AG20443 (cell line): ENCODE results near the gene MAPRE3.

ENCODE experiments used
- DNase-seq: peaks from one replicate; pipeline ENCODE4 v3.0.0; 2012; ENCODE audit warnings: low spot score, mixed read lengths

Gene MAPRE3

DNA sequence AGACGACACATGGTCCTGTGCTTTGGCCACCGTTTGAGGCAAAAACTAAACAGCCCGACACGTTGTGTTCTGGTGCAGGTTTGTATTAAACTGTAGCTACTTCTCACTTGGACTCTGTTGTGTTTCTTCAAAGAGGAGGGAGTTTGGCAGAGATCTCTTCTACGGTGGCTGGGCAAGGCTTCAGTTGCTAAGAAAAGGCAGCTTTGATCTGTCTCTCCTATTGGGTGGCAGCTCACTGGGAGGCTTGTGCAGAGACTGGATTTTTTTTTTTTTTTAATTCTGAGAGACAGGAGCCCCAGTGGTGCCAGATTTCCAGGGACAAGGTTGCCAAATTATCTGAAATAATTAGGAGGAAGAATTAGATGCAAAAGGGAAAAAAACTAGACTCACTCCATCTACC lies 20.2 kb upstream of the MAPRE3 start:
- no peak for DNase-seq

DNA sequence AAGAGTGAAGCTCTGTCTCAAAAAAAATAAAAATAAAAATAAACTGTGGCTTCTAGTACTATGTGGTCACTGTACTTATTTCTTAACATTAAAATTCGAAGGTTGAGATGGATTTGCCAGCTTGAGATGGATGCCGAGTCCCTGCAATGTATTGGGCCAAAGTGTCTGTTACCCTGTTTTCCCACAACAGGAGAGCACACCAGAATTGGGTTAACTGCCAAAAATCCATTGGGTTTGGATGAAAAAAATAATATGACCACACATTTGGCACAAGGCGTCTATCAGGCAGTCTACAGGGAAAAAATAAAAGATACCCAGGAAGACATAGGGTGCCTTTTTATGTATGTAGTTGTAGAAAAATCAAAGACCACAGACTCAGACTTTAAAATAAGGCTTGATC lies 19.2 kb upstream of the MAPRE3 start:
- DNase-seq: no peak

DNA sequence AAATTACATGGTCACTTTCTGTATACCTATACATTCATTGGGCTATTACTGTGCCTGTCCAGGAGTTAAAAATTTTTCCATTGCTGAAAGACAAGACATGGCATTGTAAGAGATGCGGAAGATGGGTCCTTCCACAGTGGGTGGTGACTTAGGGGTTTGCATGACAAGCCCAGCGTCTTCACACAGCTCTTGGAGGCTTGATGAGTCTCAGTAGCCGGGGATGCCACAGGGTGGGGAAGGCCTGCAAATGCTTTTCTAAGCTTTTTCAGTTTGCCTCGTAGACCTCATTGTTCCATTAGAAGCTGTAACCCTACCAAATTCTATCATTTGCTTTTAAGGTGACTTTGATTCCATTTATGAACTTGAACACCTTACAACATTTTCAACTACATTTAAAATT lies 18.1 kb upstream of the MAPRE3 start:
- DNase-seq: no peak

DNA sequence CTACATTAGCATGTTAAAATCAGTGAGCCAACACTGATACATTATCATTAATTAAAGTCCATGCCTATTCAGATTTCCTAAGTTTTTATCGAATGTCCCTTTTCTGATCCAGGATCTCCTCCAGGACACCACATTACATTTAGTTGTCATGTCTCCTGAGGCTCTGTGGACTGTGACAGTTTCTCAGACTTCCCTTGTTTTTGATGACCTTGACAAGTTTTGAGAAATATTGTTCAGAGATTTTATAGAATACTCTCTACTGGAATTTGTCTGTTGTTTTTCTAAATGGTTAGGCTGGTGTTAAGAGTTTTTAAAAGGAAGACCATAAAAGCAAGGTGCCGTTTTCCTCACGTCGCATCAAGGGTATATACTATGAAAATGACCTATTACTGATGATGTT lies 16.3 kb upstream of the MAPRE3 start:
- no peak for DNase-seq

DNA sequence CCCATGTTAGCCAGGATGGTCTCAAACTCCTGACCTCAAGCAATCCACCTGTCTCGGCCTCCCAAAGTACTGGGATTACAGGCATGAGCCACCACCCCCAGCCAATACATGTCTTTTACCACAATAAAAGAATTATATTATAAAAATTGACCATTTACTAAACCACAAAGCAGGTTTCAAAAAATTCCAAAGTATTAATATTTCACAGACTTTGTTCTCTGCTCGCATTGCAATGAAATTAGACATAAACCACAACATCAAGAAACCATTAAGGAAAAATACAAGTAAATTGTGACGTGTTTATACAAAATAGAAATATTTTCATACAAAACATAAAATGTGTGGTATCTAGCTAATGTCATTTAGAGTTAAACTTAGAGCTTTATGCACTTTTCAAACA lies 13.4 kb upstream of the MAPRE3 start:
- no peak for DNase-seq

DNA sequence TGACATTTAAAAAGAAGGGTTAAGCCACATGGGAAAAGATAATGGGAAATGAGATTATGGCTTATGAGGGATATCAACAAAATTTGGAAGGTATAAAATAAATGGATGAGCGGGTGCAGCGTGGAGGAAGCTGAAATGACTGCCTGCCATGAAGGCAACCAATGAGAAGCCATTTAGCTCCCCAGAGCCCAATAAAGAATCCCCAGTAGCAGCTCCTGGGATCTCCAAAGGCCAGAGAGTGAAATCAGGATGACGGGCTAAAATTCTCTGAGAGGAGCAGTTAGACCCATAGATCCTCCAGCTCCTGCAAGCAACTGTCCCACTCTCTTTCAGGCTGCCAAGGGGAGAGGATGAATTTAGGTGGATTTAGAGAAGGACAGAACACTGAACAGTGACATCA lies 12.9 kb upstream of the MAPRE3 start:
- DNase-seq: no peak

DNA sequence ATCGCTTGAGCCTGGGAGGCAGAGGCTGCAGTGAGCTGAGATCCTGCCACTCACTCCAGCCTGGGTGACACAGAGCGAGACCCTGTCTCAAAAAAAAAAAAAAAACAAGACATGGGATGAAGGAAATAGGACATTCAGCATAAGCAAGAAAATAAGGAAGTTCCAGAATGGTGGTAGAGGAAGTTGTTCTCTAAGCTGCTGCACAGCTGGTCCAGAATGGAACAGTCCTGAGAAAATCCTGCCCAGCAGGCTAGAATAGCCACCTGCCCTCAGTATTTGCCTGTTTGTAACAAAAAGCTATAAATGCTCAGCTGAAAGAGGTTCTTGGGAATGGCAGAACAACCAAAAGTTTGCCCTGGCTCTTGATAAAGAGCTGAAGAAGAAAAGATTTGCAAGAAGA lies 11.1 kb upstream of the MAPRE3 start:
- no peak for DNase-seq

DNA sequence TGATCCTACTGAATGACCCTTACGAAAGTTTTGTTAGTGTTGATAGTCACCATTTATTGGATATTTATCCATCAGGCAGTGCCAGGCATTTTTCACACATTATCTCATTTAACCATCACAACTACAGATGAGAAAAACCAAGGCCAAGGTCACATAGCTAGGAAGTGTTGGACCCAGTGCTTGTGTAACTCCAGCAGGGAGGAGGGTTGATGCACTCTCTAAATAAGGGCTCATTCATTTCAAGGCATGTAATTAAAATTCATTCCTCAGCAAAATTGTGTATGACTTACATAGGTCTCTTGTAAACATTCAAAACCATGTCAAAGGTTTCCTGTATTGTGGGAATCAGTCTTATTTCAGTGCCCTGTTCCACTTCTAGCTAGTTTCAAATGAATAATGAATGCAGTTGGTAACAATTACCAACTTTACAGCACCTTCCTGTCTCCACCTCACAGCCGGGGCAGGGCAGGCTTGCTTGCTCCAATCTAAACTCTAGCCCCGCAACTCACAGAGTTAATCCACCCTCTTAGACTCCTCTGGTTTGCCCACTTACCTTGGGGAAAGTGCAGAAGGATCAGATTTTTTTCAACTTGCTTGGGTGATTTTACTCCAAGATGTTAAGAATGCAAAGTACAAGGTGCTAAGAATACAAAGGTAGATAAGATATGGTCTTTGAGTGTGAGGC lies 5.8 kb upstream of the MAPRE3 start:
- no peak for DNase-seq

DNA sequence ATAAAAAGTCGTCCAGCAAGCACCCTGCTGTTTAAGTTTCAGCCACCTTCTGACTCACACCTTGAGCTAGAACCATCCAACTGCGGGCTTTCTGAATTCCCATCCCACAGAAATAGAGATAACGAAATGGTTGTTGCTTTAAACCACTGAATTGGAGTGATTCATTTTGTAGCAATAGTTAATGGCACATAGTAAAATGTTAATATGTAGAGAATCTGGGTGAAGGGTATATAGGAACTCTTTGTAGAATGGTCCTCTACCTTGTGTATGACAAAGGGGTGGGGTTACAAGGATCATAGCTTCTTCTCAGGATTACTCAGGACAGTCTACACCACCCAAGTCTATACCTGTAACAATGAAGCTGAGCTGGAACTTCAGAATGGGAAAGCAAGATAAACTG lies 2.4 kb upstream of the MAPRE3 start:
- no peak for DNase-seq

DNA sequence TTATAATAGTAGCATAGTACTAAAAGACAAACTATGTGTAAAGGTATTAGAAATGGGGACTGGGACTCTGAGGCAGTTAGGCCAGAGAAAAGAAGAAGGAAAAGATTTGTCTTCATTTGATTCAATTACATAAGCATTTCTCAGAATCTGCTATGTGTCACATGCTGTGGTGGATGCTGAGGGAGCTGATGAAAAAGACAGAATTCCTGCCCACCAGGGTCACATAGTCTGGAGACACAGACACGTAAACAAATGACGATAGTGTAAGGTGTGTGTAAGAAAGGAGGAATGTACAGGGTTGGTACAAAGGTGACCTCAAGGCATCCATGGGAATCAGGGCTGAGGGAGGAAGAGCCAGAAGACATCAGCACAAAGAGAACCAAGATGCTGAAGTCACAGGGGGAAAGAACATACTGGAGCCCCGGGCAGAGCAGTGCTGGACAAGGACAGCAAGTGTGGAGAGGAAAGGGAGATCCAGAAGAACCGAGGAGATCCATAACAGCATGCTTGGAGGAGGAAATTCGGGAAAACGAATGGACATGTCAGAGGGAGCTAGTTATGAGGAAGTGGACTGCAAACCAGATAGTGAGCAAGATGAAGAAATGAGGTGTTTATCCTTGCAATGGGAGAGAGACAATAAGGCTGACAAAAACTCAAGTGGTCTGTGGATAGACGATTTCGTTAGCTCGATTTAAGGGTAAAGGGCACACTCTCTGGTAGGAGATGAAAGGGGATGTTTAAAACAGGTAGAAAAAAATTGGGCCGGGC lies 1.2 kb upstream of the MAPRE3 start:
- DNase-seq: no peak

DNA sequence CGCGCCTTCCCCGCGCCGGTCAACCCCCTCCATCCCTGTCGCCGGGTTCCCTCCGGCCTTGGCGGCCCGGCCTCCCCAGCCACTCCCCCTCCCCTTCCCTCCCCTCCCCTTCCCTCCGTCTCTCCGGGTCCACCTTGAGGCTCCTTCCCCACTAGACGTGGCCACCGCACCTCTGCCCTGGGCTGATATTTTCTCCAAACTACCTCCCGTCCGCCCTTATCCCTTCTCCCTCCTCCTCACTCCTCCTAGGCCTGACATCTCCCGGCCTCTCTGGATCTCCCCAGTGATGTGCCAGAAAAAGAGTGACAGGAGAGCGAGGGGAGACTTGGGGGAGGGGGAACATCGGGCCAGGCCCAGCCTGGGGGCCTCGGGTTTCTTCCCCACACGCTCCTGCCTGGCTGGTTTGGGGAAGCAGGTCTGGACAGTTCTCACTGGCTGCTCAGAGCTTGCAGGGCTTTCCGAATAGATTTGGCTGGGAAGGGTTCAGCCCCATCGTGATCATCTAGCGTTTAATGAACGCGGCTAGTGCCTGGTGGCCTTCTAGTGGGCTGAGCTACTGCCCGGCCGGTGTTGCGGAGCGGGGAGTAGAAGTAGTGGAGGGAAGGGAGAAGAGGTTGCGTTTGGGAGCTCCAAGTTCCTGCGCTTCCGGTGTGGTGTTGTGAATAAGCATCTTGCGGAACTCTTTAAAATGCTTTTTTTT lies 641 bp downstream of the MAPRE3 start:
- DNase-seq: peak; percentile 36

DNA sequence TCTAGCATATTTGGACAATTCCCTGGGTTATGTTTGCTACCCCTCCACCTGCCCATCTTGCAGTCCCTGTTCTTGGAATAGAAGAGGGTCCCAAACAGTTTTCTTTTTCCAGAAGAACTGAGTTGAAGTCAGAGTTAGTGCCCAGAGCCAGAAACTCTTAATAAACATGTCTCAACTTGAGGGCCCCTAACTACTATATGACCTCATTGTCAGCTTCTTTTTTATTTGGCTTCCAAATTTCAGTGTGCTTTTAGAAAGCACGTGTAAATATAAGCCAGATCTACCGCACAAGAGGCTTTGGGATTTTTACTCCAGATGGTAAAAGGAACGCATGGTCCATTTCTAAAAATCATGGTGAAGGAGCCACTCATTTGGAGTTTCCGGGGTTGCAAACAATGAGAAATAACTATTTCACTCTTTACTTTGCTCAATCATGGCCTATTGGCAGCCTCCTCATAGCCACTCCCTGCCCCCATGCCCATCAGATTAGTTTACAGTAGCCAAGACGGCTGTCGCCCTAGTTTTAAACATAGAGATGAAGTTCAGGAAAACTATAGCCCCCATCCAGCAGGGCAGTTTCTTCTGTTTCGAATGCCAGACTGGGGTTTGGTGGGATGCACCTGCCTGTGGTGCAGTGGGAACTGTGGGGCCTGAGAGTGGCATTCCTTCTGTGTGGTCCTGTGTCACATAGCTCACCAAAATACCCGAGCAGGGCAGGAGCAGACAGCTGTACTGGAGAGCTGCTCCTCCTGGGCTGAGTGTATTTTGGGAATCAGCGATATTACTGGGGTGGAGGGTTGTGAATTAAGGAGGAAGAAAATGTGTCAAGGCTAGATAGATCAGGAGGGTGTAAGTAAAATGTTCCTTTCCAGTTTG lies 1.7 kb downstream of the MAPRE3 start:
- DNase-seq: no peak

DNA sequence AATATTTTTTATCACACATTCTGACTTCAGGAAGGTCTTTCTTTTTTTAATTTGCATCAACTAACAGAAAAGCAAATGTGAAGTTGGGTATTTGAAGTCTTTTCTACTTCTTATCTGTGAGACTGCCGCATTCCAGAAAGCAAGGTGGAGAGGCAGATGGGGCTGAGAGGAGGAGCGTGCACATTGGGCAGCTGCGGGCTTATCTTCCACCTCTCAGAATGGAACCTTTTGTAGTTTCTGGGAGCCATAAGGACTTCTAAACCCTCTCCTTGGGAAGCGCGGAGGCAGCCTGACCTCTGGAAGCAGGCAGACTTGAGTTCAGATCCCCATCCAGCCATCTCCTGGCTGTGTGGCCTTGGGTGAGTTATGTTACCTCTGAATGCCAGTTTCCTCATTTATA lies 3.9 kb downstream of the MAPRE3 start:
- DNase-seq: no peak

DNA sequence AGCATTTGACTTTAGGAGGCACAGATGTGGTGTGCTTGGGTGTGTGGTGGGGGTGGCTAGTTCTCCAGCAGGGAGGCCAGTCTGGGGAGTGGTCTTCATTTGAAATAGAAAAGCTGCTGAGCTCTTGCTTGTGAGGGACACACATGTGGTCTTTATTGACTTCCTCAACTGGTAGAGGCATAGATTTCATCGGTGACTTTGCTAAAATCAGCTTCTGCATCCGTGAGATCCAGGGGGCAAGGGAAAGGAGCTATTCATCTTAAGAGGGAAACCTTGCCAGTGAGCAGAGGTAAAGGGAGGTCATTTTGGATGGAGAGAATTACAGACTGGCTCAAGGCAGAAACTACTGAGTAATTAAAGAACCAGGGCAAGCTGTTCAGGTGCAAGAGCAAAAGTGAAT lies 4.7 kb downstream of the MAPRE3 start:
- DNase-seq: no peak

DNA sequence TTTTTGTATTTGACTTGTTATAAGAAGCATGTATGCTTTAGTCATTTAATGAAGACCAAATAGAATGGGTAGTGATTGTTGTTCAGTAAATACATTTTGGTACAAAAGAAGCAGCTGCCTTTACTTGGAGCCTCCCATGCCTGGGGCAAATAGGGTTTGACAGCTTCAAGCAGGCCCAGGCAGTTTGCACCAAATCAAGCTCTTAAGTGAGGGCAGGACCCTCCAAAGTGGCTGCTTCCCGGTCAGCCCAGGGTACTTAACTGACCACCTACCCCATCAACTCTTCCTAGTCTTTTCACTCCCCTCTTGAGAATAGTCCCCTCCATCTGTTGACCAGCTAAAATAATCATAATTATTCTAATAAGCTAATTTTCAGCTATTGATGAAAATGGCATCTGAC lies 5.2 kb downstream of the MAPRE3 start:
- DNase-seq: no peak

DNA sequence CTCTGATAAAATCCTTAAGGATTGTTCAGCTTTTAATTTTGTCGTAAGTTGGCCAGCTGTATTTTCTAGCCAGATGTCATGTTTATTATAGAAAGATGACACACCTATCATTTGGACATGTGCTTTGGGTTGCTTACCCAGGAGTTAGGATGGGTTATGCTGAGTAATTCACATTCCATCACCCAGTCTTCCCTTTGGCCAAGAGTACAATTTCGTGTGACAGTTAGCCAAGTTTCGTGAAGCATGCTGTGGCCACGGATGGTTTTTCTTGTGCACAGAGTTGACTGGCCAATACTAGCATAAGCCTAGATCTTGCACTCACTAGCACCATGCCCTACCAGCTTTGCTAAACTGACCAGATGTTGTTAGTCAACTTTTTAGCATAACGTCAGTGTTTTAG lies 5.8 kb downstream of the MAPRE3 start:
- peak; percentile 85 for DNase-seq

DNA sequence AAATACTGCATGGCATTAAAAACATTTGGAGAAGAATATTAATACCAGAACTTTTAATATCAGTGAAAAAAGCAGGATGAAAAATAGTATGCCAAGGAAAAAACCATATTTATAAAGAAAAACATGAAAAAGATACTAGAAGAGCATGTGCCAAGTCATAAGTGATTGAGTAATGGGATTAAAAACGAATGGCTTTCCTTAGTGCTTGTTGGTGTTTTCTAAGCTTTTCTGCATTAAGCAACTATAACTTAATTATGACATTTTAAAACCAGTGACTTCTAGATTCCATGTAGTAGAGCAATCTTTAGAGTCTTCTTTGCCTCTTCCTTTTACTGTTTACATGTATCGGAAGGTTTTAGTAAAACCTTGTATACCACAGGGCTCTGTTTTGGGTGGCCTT lies 6.6 kb downstream of the MAPRE3 start:
- DNase-seq: no peak

DNA sequence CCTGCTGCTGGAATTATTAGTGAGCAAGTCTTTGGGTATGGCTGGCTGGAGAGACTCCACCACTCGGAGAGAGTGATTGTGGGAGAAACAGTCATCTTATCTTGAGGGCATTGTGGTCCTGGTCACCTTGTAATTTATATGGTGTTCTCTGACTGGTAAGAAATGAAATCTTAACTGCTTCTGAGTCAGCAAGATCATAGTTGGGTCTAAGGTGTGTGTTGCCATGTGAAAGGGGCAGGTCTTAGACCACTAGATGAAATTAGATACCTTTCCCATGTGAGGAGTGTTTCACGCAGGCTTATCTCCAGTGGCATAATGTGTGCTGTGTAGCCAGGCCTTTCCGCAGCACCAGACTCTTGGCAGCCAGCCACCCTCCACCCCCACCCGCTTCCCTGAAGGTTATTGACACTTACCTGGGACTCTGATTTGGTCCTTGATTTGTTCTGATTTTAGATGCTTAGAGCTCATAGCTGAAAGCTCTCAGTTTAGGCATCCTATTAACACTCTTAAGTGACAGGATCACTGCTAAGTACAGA lies 7.7 kb downstream of the MAPRE3 start:
- DNase-seq: no peak

DNA sequence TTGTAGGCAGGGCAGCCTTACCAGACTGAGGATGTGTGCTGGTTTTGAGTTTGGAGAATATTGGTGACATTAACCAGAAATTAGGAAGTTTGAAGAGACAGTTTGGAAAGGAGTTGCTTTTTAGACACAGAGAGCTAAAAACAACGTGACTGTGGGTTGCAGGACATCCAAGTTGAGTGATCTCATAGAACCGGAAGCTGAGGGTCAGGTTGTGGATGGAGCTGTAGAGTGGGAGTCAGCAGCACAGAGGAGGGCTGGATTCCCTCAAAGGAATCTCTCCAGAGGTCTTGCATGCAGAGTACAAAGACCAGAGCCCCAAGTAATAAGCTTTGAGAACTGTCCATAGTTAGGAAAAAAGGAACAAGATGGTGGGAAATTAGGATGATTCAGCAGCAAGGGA lies 9.3 kb downstream of the MAPRE3 start:
- DNase-seq: peak; percentile 33

DNA sequence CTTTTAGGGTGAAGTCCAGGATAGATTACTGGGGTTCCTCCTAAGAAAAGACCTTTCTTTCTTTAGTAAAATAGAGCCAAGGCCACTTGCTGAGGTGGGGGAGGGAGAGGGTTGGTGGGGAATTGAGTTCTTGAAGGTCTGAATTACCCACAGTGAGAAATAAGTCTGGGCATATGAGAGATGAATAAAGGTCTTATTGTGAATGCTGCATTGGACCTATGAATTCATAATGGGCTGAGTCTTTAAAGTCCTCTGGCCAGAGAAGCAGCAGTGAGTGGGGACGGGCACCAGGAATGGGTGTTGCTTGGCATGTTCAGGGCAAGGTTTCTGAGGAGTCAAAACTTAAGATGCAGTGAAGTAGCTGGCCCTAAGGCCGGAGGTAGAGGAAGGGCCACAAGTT lies 10.5 kb downstream of the MAPRE3 start:
- DNase-seq: no peak

DNA sequence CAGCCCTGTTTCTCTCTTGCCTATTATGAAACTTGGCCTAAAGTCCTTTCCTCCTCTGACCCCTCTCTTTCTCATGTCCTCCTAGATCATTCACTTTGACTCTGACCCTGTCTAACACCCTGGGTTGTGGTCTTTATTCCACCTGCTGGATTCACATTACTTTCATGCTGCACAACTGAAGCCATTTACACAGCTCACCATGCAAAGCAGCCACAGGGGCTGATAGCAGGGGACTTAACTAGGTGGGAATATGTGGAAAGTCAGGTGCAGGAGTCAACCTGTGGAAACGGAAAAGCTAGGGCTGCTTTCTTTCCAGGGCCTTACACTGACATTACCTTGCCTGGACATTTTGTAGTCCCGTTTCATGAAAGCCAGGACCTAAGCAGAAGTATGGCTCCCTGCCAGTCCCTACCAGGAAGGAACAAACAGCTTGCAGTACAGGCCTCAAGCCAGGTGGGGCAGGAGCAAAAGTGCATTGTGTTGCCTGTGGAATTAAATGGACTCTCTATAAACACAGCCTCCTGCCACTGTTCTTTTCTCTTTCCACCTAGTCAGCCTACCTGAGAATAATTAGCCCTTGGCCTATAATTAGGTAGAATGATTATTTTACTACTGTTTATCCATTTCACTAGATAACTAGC lies 11.8 kb downstream of the MAPRE3 start:
- peak; percentile 30 for DNase-seq

DNA sequence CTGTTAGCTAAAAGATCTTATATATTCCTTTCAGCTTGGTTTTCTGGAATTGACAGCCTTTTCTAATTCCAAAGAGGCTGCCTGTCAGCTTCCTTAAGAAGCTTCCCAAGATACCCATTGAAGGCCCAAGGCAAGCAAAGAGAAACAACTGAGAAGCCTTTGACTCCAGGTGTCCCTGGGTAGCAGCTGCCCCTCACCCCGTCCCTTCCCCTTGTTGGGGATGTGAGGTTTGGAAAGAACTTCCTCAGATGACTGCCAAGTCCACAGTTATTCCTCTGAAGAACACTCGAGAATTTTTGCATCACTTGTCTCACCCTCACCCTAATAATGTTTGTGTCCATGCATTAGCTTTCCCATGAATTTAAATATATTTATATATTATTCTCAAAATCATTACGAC lies 13.3 kb downstream of the MAPRE3 start:
- no peak for DNase-seq
